Activated T-helper 2 cell treated with anti-CD3 and anti-CD28 coated beads, Interferon-gamma antibody, Interleukin-2, Interleukin-4, amounts not matched to agents 10 μg/mL and 5 μg/mL and 100 μg/mL, durations not matched to agents 14 hours and 24 hours and 36 hours (primary cell): Measurements from ENCODE around the gene MMP24. TPM values are rescaled to one million over a fixed set of nuclear protein-coding genes. Genes with fewer than 3 reads are reported as not detected.
A peak's percentile ranks its signal among the peaks of the same experiment; 100 is the strongest.

Experiments used
- DNase-seq: peaks from one replicate; pipeline ENCODE4 v3.0.0; 2021; ENCODE audit warnings: low spot score
- H3K27ac Mint-ChIP-seq: one replicate; pipeline ENCODE4 v1.8.0; 2021; ENCODE audit warnings: mixed read lengths
- H3K27me3 Mint-ChIP-seq: one replicate; pipeline ENCODE4 v1.8.0; 2021; ENCODE audit warnings: low read depth, mixed read lengths
- H3K36me3 Mint-ChIP-seq: one replicate; pipeline ENCODE4 v1.8.0; 2021; ENCODE audit warnings: low read depth, mixed read lengths
- H3K4me1 Mint-ChIP-seq: one replicate; pipeline ENCODE4 v1.8.0; 2021; ENCODE audit warnings: low read depth, mixed read lengths
- H3K4me3 Mint-ChIP-seq: one replicate; pipeline ENCODE4 v1.8.0; 2021; ENCODE audit warnings: low read depth, mild to moderate bottlenecking, moderate library complexity, mixed read lengths
- H3K9me3 Mint-ChIP-seq: one replicate; pipeline ENCODE4 v1.8.0; 2021; ENCODE audit warnings: mixed read lengths
- intact Hi-C: fragments of 100-400 bp; cut with micrococcal nuclease; formaldehyde crosslinking; loops from one replicate; pipeline ENCODE4 v1.15.1; 2023
- total RNA-seq: library from RNA; stranded (reverse); gene quantifications from 2 replicates; pipeline ENCODE4 v1.2.3, GENCODE V29; 2022

MMP24 gene
- total RNA-seq, 1 donor from 2014 or later, result not detected

- intact Hi-C loops, result no loop called here
Observed at GRCh38 chr20:35270021-35270902, 43.8 kb downstream of the MMP24 start.

GRCh38 chr20:35271073-35271882 is 44.8 kb downstream of the MMP24 start:
- Mint-ChIP-seq H3K9me3 (no peaks in the 10 kb centered on the region), H3K36me3 (peaks cover 13% of the 10 kb centered on the region), H3K27ac (peak overlapping the region; percentile 3), H3K27me3 (no peaks in the 10 kb centered on the region), H3K4me3 (no peak overlapping the region), H3K4me1 (no peaks in the 10 kb centered on the region)
- intact Hi-C loops, result no loop called here
- no peak for DNase-seq

More at GRCh38 chr20:35270021-35270902, 43.8 kb downstream of the MMP24 start:
- no peak for DNase-seq
- Mint-ChIP-seq H3K4me3 (no peak overlapping the region), H3K27ac (no peak overlapping the region), H3K9me3 (no peaks in the 10 kb centered on the region), H3K27me3 (no peaks in the 10 kb centered on the region), H3K4me1 (no peaks in the 10 kb centered on the region), H3K36me3 (peaks cover 13% of the 10 kb centered on the region)

GRCh38 chr20:35271904-35272303 is 45.4 kb downstream of the MMP24 start:
- H3K27ac Mint-ChIP-seq, result no peak overlapping the region
- no peaks in the 10 kb centered on the region for H3K4me1 Mint-ChIP-seq
- H3K4me3 Mint-ChIP-seq, result no peak overlapping the region
- intact Hi-C loops, result no loop called here
- H3K36me3 Mint-ChIP-seq, result peaks cover 16% of the 10 kb centered on the region
- H3K27me3 Mint-ChIP-seq, result no peaks in the 10 kb centered on the region
- no peaks in the 10 kb centered on the region for H3K9me3 Mint-ChIP-seq
- DNase-seq, result no peak

GRCh38 chr20:35273449-35274171 is 47.1 kb downstream of the MMP24 start:
- no peaks in the 10 kb centered on the region for H3K9me3 Mint-ChIP-seq
- intact Hi-C loops, result no loop called here
- peaks cover 2% of the 10 kb centered on the region for H3K4me1 Mint-ChIP-seq
- DNase-seq, result no peak
- H3K27ac Mint-ChIP-seq, result no peak overlapping the region
- H3K4me3 Mint-ChIP-seq, result no peak overlapping the region
- no peaks in the 10 kb centered on the region for H3K27me3 Mint-ChIP-seq
- peaks cover 25% of the 10 kb centered on the region for H3K36me3 Mint-ChIP-seq

GRCh38 chr20:35274172-35275092 is 47.9 kb downstream of the MMP24 start:
- intact Hi-C loops, result no loop called here
- DNase-seq, result no peak
- H3K4me3 Mint-ChIP-seq, result no peak overlapping the region
- peaks cover 4% of the 10 kb centered on the region for H3K4me1 Mint-ChIP-seq
- no peaks in the 10 kb centered on the region for H3K9me3 Mint-ChIP-seq
- H3K36me3 Mint-ChIP-seq, result peaks cover 29% of the 10 kb centered on the region
- H3K27ac Mint-ChIP-seq, result no peak overlapping the region
- H3K27me3 Mint-ChIP-seq, result no peaks in the 10 kb centered on the region

- peaks cover 42% of the 10 kb centered on the region for H3K36me3 Mint-ChIP-seq
Observed at GRCh38 chr20:35275741-35276251, 49.3 kb downstream of the MMP24 start.

GRCh38 chr20:35276408-35276807 is 49.9 kb downstream of the MMP24 start:
- peaks cover 43% of the 10 kb centered on the region for H3K36me3 Mint-ChIP-seq
- H3K9me3 Mint-ChIP-seq, result no peaks in the 10 kb centered on the region
- peaks cover 4% of the 10 kb centered on the region for H3K4me1 Mint-ChIP-seq
- intact Hi-C loops, result no loop called here
- no peak for DNase-seq
- H3K27ac Mint-ChIP-seq, result peak overlapping the region; percentile 97
- peak overlapping the region; percentile 97 for H3K4me3 Mint-ChIP-seq
- no peaks in the 10 kb centered on the region for H3K27me3 Mint-ChIP-seq

More at GRCh38 chr20:35275741-35276251, 49.3 kb downstream of the MMP24 start:
- Mint-ChIP-seq H3K4me3 (peak overlapping the region; percentile 97), H3K27ac (no peak overlapping the region), H3K9me3 (no peaks in the 10 kb centered on the region), H3K27me3 (no peaks in the 10 kb centered on the region), H3K4me1 (peaks cover 4% of the 10 kb centered on the region)
- no peak for DNase-seq
- intact Hi-C loops, result no loop called here

GRCh38 chr20:35277127-35277526 is 50.6 kb downstream of the MMP24 start:
- Mint-ChIP-seq H3K4me1 (peaks cover 5% of the 10 kb centered on the region), H3K9me3 (no peaks in the 10 kb centered on the region), H3K36me3 (peaks cover 45% of the 10 kb centered on the region), H3K27ac (peak overlapping the region; percentile 97), H3K27me3 (no peaks in the 10 kb centered on the region), H3K4me3 (peak overlapping the region; percentile 97)
- intact Hi-C loops, result no loop called here
- no peak for DNase-seq

- intact Hi-C loops, result no loop called here
- peak; percentile 90 for DNase-seq
- Mint-ChIP-seq H3K27ac (peak within 1 kb of the TSS; percentile 97), H3K36me3 (peaks cover 48% of the 10 kb centered on the region), H3K27me3 (no peaks in the 10 kb centered on the region), H3K9me3 (no peaks in the 10 kb centered on the region), H3K4me1 (peaks cover 8% of the 10 kb centered on the region), H3K4me3 (peak within 1 kb of the TSS; percentile 97)
Observed at GRCh38 chr20:35277531-35278395, 51.3 kb downstream of the MMP24 start, which contains the start of gene MMP24OS. MMP24OS (minus strand) TSS chr20:35278122; CDS start chr20:35277929, 193 bp downstream.

- intact Hi-C loops, result no loop called here
- Mint-ChIP-seq H3K4me3 (no peak overlapping the region), H3K27me3 (no peaks in the 10 kb centered on the region), H3K27ac (peak overlapping the region; percentile 10), H3K36me3 (peaks cover 55% of the 10 kb centered on the region), H3K9me3 (no peaks in the 10 kb centered on the region), H3K4me1 (peaks cover 14% of the 10 kb centered on the region)
- no peak for DNase-seq
Observed at GRCh38 chr20:35279040-35279439, 52.5 kb downstream of the MMP24 start.
